ENCODE measurements around the gene MAD1L1. TPM values are rescaled to one million over a fixed set of nuclear protein-coding genes. Genes with fewer than 3 reads are reported as not detected.

Gene MAD1L1
- total and polyA plus RNA-seq, 2 donors: 23.1 to 27.4 TPM

GRCh38 chr7:2048006-2048405 lies 184.7 kb downstream of the MAD1L1 start:
- WGBS: 95% methylated on average over 17 of the region's 17 CpGs
- Histone ChIP-seq H3K4me3 (ENCODE audit: low read depth, low read length) (no peak overlapping the region), H3K36me3 (ENCODE audit: insufficient read depth) (no peaks in the 10 kb centered on the region), H3K27ac (ENCODE audit: low read depth) (no peak overlapping the region), H3K4me1 (ENCODE audit: insufficient read depth) (no peaks in the 10 kb centered on the region)
- DNase-seq (ENCODE audit: extremely low spot score): no peak

GRCh38 chr7:2046581-2047565 lies 185.9 kb downstream of the MAD1L1 start:
- Histone ChIP-seq H3K4me1 (ENCODE audit: insufficient read depth) (no peaks in the 10 kb centered on the region), H3K36me3 (ENCODE audit: insufficient read depth) (no peaks in the 10 kb centered on the region), H3K27ac (ENCODE audit: low read depth) (no peak overlapping the region), H3K4me3 (ENCODE audit: low read depth, low read length) (no peak overlapping the region)
- WGBS: 88% methylated on average over 30 of the region's 30 CpGs
- peak; percentile 39 for DNase-seq (ENCODE audit: extremely low spot score)

GRCh38 chr7:2045559-2046405 lies 187.0 kb downstream of the MAD1L1 start:
- no peak for DNase-seq (ENCODE audit: extremely low spot score)
- WGBS: 95% methylated on average over 25 of the region's 25 CpGs
- H3K4me1 ChIP-seq (ENCODE audit: insufficient read depth): no peaks in the 10 kb centered on the region

GRCh38 chr7:2044883-2045471 lies 187.8 kb downstream of the MAD1L1 start:
- Histone ChIP-seq H3K4me3 (ENCODE audit: low read depth, low read length) (no peak overlapping the region), H3K4me1 (ENCODE audit: insufficient read depth) (no peaks in the 10 kb centered on the region), H3K36me3 (ENCODE audit: insufficient read depth) (no peaks in the 10 kb centered on the region), H3K27ac (ENCODE audit: low read depth) (no peak overlapping the region)
- WGBS: 98% methylated on average over 21 of the region's 21 CpGs
- DNase-seq (ENCODE audit: extremely low spot score): no peak

More at GRCh38 chr7:2045559-2046405, 187.0 kb downstream of the MAD1L1 start:
- Histone ChIP-seq H3K36me3 (ENCODE audit: insufficient read depth) (no peaks in the 10 kb centered on the region), H3K27ac (ENCODE audit: low read depth) (no peak overlapping the region), H3K4me3 (ENCODE audit: low read depth, low read length) (no peak overlapping the region)

GRCh38 chr7:2044311-2044882 lies 188.3 kb downstream of the MAD1L1 start:
- Histone ChIP-seq H3K27ac (ENCODE audit: low read depth) (no peak overlapping the region), H3K4me3 (ENCODE audit: low read depth, low read length) (no peak overlapping the region), H3K36me3 (ENCODE audit: insufficient read depth) (no peaks in the 10 kb centered on the region), H3K4me1 (ENCODE audit: insufficient read depth) (no peaks in the 10 kb centered on the region)
- WGBS: 97% methylated on average over 21 of the region's 21 CpGs
- DNase-seq (ENCODE audit: extremely low spot score): no peak

- no peak overlapping the region for H3K27ac ChIP-seq (ENCODE audit: low read depth)
- H3K4me1 ChIP-seq (ENCODE audit: insufficient read depth): no peaks in the 10 kb centered on the region
- DNase-seq (ENCODE audit: extremely low spot score): no peak
- H3K4me3 ChIP-seq (ENCODE audit: low read depth, low read length): no peak overlapping the region
- no peaks in the 10 kb centered on the region for H3K36me3 ChIP-seq (ENCODE audit: insufficient read depth)
- whole genome bisulfite sequencing: 95% methylated on average over 32 of the region's 32 CpGs
Observed at GRCh38 chr7:2043316-2044039, 189.3 kb downstream of the MAD1L1 start.

- DNase-seq (ENCODE audit: extremely low spot score): no peak
- no peak overlapping the region for H3K4me3 ChIP-seq (ENCODE audit: low read depth, low read length)
- no peaks in the 10 kb centered on the region for H3K4me1 ChIP-seq (ENCODE audit: insufficient read depth)
- H3K36me3 ChIP-seq (ENCODE audit: insufficient read depth): no peaks in the 10 kb centered on the region
- H3K27ac ChIP-seq (ENCODE audit: low read depth): no peak overlapping the region
- 85% methylated on average over 15 of the region's 15 CpGs for WGBS
Observed at GRCh38 chr7:2042650-2043049, 190.1 kb downstream of the MAD1L1 start.

- Histone ChIP-seq H3K4me1 (ENCODE audit: insufficient read depth) (no peaks in the 10 kb centered on the region), H3K4me3 (ENCODE audit: low read depth, low read length) (no peak overlapping the region), H3K27ac (ENCODE audit: low read depth) (no peak overlapping the region), H3K36me3 (ENCODE audit: insufficient read depth) (no peaks in the 10 kb centered on the region)
- no peak for DNase-seq (ENCODE audit: extremely low spot score)
- WGBS: 91% methylated on average over 26 of the region's 26 CpGs
Observed at GRCh38 chr7:2041496-2042367, 191.0 kb downstream of the MAD1L1 start.

GRCh38 chr7:2040893-2041270 lies 191.9 kb downstream of the MAD1L1 start:
- Histone ChIP-seq H3K27ac (ENCODE audit: low read depth) (no peak overlapping the region), H3K4me1 (ENCODE audit: insufficient read depth) (no peaks in the 10 kb centered on the region), H3K4me3 (ENCODE audit: low read depth, low read length) (no peak overlapping the region), H3K36me3 (ENCODE audit: insufficient read depth) (no peaks in the 10 kb centered on the region)
- no peak for DNase-seq (ENCODE audit: extremely low spot score)
- 91% methylated on average over 6 of the region's 6 CpGs for WGBS

GRCh38 chr7:2040201-2040892 lies 192.4 kb downstream of the MAD1L1 start:
- 96% methylated on average over 22 of the region's 22 CpGs for WGBS
- Histone ChIP-seq H3K4me1 (ENCODE audit: insufficient read depth) (no peaks in the 10 kb centered on the region), H3K4me3 (ENCODE audit: low read depth, low read length) (no peak overlapping the region), H3K36me3 (ENCODE audit: insufficient read depth) (no peaks in the 10 kb centered on the region), H3K27ac (ENCODE audit: low read depth) (no peak overlapping the region)
- DNase-seq (ENCODE audit: extremely low spot score): no peak

GRCh38 chr7:2038931-2039728 lies 193.6 kb downstream of the MAD1L1 start:
- Histone ChIP-seq H3K4me1 (ENCODE audit: insufficient read depth) (no peaks in the 10 kb centered on the region), H3K4me3 (ENCODE audit: low read depth, low read length) (no peak overlapping the region), H3K27ac (ENCODE audit: low read depth) (no peak overlapping the region), H3K36me3 (ENCODE audit: insufficient read depth) (no peaks in the 10 kb centered on the region)
- WGBS: 34% methylated on average over 23 of the region's 23 CpGs
- DNase-seq (ENCODE audit: extremely low spot score): no peak

All from urinary bladder (tissue), 4 donors.